HG02943 (cell line): Measurements from ENCODE around the gene ANAPC1.
A peak's percentile ranks its signal among the peaks of the same experiment; 100 is the strongest.
"Not testable (repeated sequence)": the region's sequence is repeated elsewhere in the genome, so short reads cannot be mapped to it uniquely, and the experiment has no call there.

ENCODE experiments used
- ATAC-seq: cut with Tn5 transposase; IDR thresholded peaks from one replicate; pipeline ENCODE4 v1.9.1; 2021; ENCODE audit warnings: mild to moderate bottlenecking, low read depth, moderate library complexity; ENCODE audit not compliant: unreplicated experiment

ANAPC1 gene, protein sequence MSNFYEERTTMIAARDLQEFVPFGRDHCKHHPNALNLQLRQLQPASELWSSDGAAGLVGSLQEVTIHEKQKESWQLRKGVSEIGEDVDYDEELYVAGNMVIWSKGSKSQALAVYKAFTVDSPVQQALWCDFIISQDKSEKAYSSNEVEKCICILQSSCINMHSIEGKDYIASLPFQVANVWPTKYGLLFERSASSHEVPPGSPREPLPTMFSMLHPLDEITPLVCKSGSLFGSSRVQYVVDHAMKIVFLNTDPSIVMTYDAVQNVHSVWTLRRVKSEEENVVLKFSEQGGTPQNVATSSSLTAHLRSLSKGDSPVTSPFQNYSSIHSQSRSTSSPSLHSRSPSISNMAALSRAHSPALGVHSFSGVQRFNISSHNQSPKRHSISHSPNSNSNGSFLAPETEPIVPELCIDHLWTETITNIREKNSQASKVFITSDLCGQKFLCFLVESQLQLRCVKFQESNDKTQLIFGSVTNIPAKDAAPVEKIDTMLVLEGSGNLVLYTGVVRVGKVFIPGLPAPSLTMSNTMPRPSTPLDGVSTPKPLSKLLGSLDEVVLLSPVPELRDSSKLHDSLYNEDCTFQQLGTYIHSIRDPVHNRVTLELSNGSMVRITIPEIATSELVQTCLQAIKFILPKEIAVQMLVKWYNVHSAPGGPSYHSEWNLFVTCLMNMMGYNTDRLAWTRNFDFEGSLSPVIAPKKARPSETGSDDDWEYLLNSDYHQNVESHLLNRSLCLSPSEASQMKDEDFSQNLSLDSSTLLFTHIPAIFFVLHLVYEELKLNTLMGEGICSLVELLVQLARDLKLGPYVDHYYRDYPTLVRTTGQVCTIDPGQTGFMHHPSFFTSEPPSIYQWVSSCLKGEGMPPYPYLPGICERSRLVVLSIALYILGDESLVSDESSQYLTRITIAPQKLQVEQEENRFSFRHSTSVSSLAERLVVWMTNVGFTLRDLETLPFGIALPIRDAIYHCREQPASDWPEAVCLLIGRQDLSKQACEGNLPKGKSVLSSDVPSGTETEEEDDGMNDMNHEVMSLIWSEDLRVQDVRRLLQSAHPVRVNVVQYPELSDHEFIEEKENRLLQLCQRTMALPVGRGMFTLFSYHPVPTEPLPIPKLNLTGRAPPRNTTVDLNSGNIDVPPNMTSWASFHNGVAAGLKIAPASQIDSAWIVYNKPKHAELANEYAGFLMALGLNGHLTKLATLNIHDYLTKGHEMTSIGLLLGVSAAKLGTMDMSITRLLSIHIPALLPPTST (N-terminal part only)

DNA sequence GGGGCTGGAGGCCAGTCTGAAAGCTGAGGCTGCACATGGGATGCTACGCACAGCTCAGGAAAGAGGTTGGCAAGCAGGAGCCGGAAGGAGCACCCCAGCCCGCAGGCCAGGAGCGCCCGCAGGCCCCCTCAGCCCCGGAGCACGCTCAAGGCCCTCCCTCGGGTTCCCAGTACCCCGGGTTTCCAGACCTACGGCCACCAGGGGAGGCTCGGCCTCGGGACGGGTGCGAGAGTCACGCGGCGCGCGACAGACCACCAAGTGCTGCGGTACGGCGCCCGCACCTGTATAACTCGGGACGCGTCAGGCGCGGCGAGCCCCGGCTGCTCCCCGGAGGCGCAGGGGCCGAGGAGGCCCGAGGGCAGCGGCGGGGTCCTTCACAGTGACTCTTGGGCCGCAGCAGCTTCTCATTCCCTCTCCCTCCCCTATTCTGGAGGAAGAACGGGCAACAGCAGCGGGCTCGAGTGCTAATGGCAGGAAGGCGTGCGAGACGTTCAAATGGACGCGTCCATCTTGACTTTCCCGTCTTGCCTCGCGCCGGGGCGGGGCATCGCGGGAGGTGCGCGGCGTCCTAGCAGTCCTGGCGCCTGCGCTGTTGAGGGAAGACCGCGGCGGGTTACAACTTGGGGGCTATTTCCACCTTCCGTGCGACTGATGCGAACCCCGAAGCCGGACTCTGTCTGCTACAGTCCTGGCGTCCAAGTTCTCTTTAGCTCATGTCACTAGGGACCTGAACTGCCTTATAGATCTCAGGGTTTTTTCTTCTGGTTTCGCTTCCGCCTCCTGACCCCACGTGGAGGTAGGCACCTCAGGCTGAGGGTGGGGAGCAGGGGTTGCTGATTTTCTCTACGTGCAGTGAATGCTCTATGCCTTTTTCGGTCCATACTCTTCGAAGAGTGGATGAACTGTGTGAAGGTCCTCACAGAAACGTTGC lies at the start of gene ANAPC1:
ANAPC1 (minus strand) TSS at position 533 of the 931 bp plus-strand sequence. CDS start 3,368 bp downstream, outside the sequence.
- peak; percentile 86 for ATAC-seq

DNA sequence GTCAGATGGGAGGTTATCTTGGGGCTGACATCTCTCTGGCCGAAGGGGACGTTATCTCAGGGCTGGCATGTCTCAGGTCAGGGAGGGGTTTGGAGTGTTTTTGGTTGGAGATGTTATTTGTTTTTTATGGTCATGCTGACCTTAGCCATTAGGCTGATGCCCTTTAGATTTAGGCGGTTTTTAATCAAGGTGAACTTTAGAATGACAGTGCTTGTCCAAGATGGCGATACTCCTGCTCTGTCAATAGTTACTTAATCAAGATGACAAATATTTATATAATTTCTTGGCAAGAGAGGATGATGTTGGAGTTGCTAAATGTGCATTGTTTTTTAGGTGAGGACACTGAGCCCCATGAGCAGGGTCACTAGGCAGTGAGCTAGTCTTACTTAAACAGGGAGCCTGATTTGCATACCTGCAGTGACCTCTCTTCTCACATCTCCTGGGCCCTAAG lies 48.9 kb upstream of the ANAPC1 start:
- ATAC-seq, result no peak

DNA sequence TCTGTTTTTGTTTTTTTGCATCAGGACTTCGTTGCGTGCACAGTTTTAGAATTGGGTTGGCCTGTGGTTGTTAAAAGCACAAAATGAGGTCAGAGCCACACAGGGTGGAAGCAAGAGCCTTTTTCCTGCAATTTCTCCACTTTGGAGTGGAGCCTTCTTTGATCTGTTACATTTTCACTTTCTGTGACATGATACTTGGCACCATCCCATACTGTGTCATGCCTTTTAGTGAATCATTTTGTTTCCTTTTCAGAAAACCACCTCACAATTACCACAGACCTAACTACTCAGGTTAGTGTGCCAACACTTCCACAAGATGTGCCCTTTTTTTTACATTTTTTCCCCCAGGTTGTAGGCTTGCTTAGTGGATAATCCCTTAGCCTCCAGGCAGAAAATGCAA lies 46.9 kb upstream of the ANAPC1 start:
- no peak for ATAC-seq

DNA sequence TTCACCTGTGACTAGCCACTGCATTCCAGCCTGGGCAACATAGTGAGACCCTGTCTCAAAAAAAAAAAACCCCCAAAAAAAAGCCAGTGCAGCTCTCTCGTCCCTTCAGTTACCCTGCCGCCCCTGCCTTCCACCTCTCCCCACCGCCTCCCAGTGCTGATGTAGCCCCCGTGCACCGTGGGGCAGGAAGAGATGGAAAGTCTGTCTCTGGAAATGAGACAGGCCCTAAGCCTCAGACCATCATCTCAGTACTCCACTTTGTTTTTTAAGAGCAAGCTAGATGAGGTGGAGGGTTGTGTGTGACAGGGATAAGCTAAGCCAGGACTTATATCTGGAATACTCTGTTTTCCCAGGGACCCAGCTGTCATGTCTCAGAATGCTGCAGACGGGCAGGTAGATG lies 46.4 kb upstream of the ANAPC1 start:
- ATAC-seq, result no peak

DNA sequence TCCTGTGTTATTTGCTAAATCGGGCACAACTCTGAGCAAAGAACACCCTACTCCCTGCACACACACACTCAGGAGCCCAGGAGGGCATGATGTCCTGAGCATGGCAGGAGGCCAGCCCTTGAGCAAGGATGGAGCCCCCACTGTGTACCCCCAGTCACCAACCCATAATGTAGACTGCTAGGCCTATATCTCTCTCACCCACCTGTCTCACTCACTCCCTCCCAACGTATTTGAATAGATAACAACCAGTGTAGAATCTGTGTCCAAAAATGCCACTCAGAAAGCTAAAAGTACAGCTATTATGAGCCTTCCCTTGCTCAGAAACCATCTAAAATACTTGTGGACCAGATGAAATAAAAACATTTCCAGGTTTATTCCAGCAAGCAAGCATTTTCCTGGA lies 43.7 kb upstream of the ANAPC1 start:
- no peak for ATAC-seq

DNA sequence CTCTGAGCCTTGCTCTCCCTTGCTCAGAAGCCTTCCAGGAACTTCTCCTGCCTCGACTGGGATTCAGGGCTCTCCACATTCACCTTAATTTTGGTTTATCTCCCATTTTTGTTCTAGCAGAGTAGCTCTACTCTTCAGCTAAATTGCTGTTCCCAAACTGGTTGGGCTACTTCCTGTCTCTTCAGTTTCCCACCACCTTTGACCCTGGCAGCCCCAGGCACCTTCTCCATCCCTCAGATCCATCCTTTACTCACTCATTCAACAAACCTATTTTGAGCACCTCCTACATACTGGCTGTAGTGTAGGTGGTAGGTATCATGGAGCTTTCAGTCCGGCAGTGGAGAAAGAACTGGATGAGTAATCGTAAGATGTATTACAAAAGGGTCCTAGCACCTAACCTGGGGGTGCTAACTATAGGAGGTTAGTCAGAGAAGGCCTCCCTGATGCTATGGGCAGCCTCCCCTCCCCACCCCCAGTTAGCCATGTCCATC lies 40.7 kb upstream of the ANAPC1 start:
- ATAC-seq, result no peak

DNA sequence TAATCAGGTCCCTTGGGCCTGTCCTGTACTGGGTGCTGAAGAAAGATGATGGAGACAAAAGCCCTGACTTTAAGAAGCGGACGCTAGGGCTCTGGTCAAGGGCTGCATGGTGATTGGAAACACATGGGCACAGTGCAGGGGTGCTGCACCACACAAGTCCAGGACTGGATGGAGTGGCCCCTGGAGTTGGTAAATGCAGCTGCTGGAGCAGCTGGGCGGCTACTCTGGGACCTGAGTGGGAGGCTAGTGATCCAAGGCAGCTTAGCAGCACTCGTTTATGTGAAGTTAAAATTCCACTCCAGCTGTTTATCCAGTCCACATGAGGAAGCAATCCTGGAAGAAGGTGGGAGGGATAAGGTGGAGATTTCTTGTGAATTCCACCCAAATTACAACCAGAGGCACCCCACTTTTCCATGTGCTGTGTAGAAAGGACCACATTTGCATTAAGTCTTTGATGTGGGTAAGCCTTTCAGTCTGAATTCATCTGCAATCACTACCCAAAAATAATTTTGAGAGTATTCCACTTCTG lies 39.3 kb upstream of the ANAPC1 start:
- no peak for ATAC-seq

DNA sequence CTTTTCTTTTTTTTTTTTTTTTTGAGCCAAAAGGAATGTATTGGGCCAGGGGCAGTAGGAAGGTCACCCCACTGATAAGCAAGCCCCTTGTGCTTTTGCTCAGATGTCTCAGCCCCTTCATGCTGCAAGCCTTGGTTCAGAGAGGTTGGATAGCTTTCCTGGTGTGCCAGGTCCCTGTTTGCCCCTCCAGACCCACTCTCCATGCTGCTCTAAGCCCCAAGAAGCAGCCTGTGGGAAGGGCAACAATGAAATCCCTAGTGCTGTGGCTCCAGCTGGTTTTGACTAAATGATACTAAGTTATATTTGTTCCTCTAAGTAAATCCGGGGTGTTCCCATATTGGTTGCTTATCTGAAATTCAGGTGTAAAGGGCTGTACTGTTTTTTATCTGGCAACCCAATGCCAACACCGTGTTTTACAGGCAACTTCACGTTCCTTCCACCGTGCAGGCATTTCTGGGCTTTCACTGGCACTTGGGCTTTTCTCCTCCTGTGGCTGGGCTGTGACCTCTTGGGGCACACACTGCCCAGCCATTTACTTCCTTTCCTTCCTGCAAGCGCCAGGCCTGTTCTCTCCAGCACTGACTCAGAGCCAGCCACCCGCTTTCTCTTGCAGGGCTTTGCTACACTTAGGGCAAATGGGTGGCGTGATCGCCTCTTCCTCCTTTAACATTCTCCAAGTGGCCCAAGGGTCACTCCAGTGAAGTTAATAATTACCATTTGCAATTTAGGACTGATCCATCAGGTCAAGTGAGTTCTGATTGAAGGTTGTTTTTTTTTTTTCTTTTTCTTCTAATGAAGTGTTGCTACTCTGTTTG lies 36.0 kb upstream of the ANAPC1 start:
- ATAC-seq, result no peak

DNA sequence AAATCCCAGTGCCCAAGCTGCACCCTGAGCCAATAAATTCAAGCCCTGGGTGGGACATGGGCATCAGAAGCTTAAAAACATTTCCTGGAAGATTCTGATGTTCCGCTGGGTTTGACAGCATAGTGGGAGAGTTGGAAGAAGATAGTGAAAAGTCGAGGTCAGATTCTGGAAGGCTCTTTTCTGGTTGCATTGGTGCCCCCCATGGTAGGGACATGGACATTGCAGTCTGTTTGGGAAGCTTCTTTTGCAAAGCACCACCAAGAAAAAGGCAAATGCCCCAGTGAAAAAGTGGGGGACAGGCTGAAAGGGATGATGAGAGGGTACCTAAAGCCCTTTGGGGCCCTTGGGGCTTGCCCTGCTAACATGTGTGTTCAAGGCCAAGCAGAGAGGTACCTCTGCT lies 35.4 kb upstream of the ANAPC1 start:
- no peak for ATAC-seq

DNA sequence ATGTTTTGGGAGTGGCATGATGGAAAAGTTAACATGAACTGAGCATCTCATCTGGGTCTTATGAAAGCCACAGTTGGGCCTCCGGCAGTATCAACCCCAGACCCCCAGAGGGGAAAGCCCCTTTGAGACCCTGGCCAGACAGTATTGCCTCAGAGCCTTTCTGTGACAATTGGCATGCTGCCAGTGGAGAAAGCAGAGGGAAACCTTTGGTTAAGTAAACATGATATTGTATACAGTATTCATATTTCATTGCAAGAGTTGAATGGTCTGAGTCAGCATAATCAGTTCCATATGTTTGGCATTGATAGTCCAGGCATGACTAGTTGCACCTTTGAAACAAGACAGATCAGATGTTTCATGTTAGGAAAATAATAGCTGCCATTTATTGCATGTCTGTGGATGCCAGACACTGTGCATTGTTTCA lies 34.4 kb upstream of the ANAPC1 start:
- ATAC-seq, result no peak

DNA sequence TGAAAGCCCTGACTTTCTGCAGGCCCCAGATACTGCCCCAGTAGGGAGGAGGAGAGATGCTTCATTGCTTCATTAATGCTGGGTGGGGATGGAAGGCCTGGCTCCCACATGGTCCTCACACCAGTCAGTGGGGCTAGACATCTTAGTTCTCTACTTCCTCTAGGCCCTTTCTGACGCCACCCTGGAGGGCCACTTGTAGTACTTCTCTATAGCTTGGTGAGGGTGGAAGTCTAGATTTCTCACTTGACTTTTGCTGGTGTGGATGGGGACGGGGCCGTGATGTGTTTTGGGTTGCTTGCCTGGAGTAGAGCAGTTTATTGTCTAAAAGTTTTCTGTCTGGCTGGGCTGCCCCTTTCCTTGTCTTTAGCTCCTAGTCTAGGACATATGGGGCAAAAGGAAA lies 33.1 kb upstream of the ANAPC1 start:
- ATAC-seq, result no peak

DNA sequence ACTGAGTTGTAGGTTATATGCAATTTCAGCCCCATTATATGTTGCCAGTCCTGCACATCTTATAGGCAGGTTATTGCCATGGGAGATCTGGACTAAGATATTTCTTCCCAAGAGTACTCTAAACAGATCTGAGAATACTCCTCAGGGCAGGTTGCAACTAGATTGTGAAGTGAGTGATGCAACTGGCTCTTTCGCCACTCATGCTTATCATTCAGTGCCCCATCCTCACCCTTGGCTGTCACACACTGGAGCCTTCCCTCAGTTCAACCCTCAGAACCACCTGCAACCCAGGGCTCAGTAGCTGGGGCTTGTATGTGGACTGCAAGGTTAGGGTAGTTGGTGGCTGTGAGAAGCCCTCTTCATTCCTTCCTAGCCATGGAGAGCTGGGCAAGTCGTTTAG lies 28.6 kb upstream of the ANAPC1 start:
- no peak for ATAC-seq

DNA sequence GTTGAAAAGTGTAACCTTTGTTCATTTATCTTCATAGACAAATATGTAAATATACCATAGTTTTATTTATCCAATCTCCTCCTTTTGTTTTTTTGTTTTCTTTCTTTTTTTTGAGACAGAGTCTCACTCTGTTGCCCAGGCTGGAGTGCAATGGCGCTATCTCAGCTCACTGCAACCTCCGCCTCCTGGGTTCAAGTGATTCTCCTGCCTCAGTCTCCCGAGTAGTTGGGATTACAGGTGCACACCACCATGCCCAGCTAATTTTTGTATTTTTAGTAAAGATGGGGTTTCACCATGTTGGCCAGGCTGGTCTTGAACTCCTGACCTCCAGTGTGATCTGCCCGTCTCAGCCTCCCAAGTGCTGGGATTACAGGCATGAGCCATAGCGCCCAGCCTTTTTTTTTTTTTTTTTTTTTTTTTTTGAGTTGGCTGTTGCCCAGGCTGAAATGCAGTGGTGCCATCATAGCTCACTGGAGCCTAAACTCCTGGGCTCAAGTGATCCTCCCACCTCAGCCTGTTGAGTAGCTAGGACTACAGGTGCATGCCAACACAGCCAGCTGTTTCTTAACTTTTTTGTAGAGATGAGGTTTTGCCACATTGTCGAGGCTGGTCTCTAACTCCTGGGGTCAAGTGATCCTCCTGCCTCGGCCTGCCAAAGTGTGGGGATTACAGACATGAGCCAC lies 27.4 kb upstream of the ANAPC1 start:
- ATAC-seq, result not testable (repeated sequence)

DNA sequence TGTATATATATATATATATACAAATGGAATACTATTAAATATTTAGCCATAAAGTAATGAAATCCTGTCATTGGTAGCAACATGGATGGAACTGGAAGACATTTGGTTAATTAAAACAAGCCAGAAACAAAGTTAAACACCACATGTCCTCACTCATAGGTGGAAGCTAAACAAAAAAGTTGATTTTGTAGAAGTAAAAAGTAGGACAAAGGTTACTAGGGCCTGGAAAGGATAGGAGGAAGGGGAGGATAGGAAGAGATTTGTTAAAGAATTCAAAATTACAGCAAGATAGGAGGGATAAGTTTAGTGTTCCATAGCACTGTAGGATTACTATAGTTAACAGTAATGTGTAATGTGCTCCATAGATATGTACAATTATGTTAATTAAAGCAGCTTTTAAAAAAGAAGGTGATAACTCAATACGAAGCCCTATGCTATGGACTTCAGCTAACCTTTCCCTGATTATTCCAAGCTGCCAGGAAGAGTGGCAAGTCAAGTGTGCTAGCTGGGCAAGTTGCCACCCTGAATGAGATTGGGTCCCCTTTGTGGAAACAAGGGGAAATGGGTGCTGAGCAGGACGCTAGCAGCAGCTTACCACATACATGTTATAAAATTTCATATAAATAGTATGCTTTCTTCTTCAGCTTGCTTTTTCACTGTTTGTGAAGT lies 26.8 kb upstream of the ANAPC1 start:
- no peak for ATAC-seq

DNA sequence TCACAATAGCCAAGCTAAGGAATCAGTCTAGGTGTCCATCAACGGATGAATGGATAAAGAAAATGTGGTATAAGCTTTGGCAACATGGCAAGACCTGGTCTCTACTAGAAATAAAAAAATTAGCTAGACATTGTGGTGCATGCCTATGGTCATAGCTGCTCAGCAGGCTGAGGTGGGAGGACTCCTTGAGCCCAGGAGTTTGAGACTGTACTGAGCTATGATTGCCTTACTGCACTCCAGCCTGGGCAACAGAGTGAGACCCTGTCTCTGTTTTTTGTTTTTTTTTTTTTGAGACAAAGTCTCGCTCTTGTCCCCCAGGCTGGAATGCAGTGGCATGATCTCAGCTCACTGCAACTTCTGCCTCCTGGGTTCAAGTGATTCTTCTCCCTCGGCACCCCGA lies 26.0 kb upstream of the ANAPC1 start:
- ATAC-seq, result not testable (repeated sequence)

DNA sequence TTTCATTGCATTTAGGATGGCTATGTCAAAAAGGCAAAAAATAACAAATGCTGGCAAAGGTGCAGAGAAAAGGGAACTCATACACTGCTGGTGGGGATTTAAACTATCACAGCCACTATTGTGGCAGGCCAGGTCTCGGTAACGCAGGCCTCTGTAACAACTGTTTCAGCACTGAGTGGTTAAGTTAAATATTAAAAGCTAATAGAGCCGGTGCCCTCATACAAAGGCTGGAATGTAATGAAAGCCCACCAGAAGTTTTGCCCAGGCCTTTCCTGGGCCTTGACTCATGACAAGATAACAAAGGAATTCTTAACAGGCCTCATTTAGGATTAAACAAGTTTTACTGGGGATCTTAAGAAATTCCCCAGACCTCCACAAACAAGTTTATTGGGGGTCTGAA lies 25.1 kb upstream of the ANAPC1 start:
- ATAC-seq, result no peak

DNA sequence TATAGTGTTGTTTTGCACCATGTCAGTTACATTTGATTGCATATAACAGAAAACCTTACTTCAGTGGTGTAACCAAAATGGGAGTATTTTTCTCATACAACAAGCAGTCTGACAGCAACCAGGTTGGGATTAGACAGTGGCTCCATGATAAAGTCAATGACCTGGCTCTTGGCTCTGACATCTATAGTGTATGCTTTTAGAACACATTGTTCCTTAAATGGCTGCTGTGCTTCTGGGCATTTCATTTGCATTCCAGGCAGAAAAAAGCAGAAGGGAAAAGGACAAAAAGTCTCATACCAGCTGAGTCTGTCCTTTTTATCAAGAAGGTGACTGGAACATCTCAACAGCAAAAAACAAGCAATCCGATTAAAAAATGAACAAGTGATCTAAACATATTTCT lies 24.6 kb upstream of the ANAPC1 start:
- ATAC-seq, result no peak
